ENCODE results near the gene NAALADL2. TPM values are rescaled to one million over a fixed set of nuclear protein-coding genes. Genes with fewer than 3 reads are reported as not detected.

The NAALADL2 gene
- polyA plus RNA-seq, 1 donor from 2014 or later, result 1.6 TPM

DNA sequence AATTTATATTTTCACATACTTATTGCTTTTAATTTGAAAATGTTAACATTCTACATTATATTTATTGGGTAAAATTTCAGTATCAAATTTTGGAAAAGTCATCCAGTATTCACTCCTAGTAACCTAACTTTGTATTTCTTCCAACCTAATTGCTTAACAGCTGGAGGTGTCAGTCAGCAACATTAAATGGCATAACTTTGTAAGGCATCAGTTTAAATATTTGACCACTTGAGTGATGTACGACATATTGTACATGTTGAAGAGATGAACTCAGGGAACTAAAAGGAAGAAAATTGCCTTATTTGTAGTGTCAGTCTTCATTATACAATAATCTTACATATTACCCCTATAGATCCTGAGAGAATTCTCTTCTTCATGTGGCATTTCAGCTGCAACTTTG is 326.8 kb downstream of the NAALADL2 start:
- H3K79me2 ChIP-seq (replicated peaks; ENCODE audit: insufficient read depth, low read length), result no peaks in the 10 kb centered on the region
- no peak overlapping the region for H3K27ac ChIP-seq (ENCODE audit: low read length)
- peak; percentile 52 for TF ChIP-seq POLR2AphosphoS5 (IDR thresholded peaks at IDR 0.05)
- TF ChIP-seq TAF1 (IDR thresholded peaks at IDR 0.05; ENCODE audit: low read depth), result no peak
- no peak for TF ChIP-seq MXI1 (conservative IDR thresholded peaks at IDR 0.05; ENCODE audit: poor library complexity, severe bottlenecking)
- peak; percentile 44 for TF ChIP-seq EP300 (conservative IDR thresholded peaks at IDR 0.05; ENCODE audit: poor library complexity, severe bottlenecking)
- no peaks in the 10 kb centered on the region for H3K36me3 ChIP-seq (ENCODE audit: insufficient read depth, low read length)
- H3K9ac ChIP-seq (ENCODE audit: low read length), result no peak overlapping the region
- no peak overlapping the region for H3K4me2 ChIP-seq (ENCODE audit: low read length)
- no peaks in the 10 kb centered on the region for H4K20me1 ChIP-seq (ENCODE audit: insufficient read depth)
- H3F3A ChIP-seq (ENCODE audit: insufficient read depth, low read length, poor library complexity, severe bottlenecking), result no peaks in the 10 kb centered on the region
- no peaks in the 10 kb centered on the region for H3K9me2 ChIP-seq (ENCODE audit: insufficient read depth, low read length)
- no peaks in the 10 kb centered on the region for H3K27me3 ChIP-seq (ENCODE audit: insufficient read depth, low read depth, low read length)
- H2AFZ ChIP-seq (ENCODE audit: low read depth, low read length), result no peak overlapping the region
- H3K9me3 ChIP-seq (ENCODE audit: low read length), result no peaks in the 10 kb centered on the region
- H3K4me3 ChIP-seq (ENCODE audit: low read length), result no peak overlapping the region

DNA sequence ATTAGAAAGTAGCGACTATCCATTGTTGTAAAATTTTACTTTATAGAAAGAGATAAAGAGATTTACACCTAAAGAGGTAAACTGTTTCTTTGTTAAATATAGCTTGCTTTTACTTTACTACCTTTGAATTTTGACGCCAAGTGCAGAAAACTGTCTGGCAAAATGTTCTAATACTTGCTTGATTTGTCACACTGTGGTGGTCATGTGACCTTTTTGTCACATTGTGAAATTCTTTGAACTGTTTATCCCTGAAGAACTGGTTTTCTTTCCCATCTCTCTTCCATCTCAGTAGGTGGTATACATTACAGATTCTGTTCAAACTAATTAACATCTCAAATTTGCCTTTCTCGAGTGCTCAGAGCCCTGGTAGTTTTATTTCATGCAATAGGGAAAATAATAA is 327.4 kb downstream of the NAALADL2 start:
- TF ChIP-seq TAF1 (IDR thresholded peaks at IDR 0.05; ENCODE audit: low read depth), result no peak
- TF ChIP-seq RAD21 (conservative IDR thresholded peaks at IDR 0.05), result no peak
- no peak for TF ChIP-seq EP300 (conservative IDR thresholded peaks at IDR 0.05; ENCODE audit: poor library complexity, severe bottlenecking)
- TF ChIP-seq, protein P1, sequence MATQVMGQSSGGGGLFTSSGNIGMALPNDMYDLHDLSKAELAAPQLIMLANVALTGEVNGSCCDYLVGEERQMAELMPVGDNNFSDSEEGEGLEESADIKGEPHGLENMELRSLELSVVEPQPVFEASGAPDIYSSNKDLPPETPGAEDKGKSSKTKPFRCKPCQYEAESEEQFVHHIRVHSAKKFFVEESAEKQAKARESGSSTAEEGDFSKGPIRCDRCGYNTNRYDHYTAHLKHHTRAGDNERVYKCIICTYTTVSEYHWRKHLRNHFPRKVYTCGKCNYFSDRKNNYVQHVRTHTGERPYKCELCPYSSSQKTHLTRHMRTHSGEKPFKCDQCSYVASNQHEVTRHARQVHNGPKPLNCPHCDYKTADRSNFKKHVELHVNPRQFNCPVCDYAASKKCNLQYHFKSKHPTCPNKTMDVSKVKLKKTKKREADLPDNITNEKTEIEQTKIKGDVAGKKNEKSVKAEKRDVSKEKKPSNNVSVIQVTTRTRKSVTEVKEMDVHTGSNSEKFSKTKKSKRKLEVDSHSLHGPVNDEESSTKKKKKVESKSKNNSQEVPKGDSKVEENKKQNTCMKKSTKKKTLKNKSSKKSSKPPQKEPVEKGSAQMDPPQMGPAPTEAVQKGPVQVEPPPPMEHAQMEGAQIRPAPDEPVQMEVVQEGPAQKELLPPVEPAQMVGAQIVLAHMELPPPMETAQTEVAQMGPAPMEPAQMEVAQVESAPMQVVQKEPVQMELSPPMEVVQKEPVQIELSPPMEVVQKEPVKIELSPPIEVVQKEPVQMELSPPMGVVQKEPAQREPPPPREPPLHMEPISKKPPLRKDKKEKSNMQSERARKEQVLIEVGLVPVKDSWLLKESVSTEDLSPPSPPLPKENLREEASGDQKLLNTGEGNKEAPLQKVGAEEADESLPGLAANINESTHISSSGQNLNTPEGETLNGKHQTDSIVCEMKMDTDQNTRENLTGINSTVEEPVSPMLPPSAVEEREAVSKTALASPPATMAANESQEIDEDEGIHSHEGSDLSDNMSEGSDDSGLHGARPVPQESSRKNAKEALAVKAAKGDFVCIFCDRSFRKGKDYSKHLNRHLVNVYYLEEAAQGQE (IDR thresholded peaks at IDR 0.05; ENCODE audit: borderline replicate concordance), result no peak
- TF ChIP-seq POLR2AphosphoS5 (IDR thresholded peaks at IDR 0.05), result no peak
- TF ChIP-seq, protein P2, sequence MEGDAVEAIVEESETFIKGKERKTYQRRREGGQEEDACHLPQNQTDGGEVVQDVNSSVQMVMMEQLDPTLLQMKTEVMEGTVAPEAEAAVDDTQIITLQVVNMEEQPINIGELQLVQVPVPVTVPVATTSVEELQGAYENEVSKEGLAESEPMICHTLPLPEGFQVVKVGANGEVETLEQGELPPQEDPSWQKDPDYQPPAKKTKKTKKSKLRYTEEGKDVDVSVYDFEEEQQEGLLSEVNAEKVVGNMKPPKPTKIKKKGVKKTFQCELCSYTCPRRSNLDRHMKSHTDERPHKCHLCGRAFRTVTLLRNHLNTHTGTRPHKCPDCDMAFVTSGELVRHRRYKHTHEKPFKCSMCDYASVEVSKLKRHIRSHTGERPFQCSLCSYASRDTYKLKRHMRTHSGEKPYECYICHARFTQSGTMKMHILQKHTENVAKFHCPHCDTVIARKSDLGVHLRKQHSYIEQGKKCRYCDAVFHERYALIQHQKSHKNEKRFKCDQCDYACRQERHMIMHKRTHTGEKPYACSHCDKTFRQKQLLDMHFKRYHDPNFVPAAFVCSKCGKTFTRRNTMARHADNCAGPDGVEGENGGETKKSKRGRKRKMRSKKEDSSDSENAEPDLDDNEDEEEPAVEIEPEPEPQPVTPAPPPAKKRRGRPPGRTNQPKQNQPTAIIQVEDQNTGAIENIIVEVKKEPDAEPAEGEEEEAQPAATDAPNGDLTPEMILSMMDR (IDR thresholded peaks at IDR 0.05; ENCODE audit: poor library complexity, severe bottlenecking), result no peak
- TF ChIP-seq EZH2 (IDR thresholded peaks at IDR 0.05; ENCODE audit: borderline replicate concordance, insufficient read depth, low read length, poor library complexity, severe bottlenecking), result no peak
- TF ChIP-seq MXI1 (conservative IDR thresholded peaks at IDR 0.05; ENCODE audit: poor library complexity, severe bottlenecking), result no peak
- TF ChIP-seq SMC3 (conservative IDR thresholded peaks at IDR 0.05; ENCODE audit: poor library complexity), result no peak
- no peak overlapping the region for H3K9ac ChIP-seq (ENCODE audit: low read length)

More for the DNA sequence above, 327.4 kb downstream of the NAALADL2 start:
- Histone ChIP-seq H3K27me3 (ENCODE audit: insufficient read depth, low read depth, low read length) (no peaks in the 10 kb centered on the region), H3K9me3 (ENCODE audit: low read length) (no peaks in the 10 kb centered on the region), H4K20me1 (ENCODE audit: insufficient read depth) (no peaks in the 10 kb centered on the region), H3K9me2 (ENCODE audit: insufficient read depth, low read length) (no peaks in the 10 kb centered on the region), H3K4me3 (ENCODE audit: low read length) (no peak overlapping the region), H3K4me2 (ENCODE audit: low read length) (no peak overlapping the region), H2AFZ (ENCODE audit: low read depth, low read length) (no peak overlapping the region), H3F3A (ENCODE audit: insufficient read depth, low read length, poor library complexity, severe bottlenecking) (no peaks in the 10 kb centered on the region), H3K79me2 (replicated peaks; ENCODE audit: insufficient read depth, low read length) (no peaks in the 10 kb centered on the region), H3K36me3 (ENCODE audit: insufficient read depth, low read length) (no peaks in the 10 kb centered on the region), H3K27ac (ENCODE audit: low read length) (no peak overlapping the region)
